Central memory CD4-positive, alpha-beta T cell (primary cell): ENCODE measurements around the gene ZNF627.
"Not testable (repeated sequence)": the region's sequence is repeated elsewhere in the genome, so short reads cannot be mapped to it uniquely, and the experiment has no call there.

Experiments
- DNase-seq: peaks from one replicate; pipeline ENCODE4 v3.0.0; 2022

ZNF627 gene

GRCh38 chr19:11633223-11633622, 35.9 kb downstream of the ZNF627 start:
- DNase-seq = no peak

- DNase-seq = not testable (repeated sequence)
Measured at GRCh38 chr19:11634018-11634662, 36.9 kb downstream of the ZNF627 start.

- DNase-seq = no peak
Measured at GRCh38 chr19:11639245-11639601, 41.9 kb downstream of the ZNF627 start.

- DNase-seq = peak; percentile 70
Measured at GRCh38 chr19:11639602-11640471, 42.6 kb downstream of the ZNF627 start.

GRCh38 chr19:11641244-11641643, 44.0 kb downstream of the ZNF627 start:
- no peak for DNase-seq

GRCh38 chr19:11642902-11643301, 45.6 kb downstream of the ZNF627 start:
- no peak for DNase-seq

GRCh38 chr19:11649941-11650340, 52.7 kb downstream of the ZNF627 start:
- DNase-seq = no peak

GRCh38 chr19:11651062-11651461, 53.8 kb downstream of the ZNF627 start:
- no peak for DNase-seq

- DNase-seq = no peak
Measured at GRCh38 chr19:11652056-11652455, 54.8 kb downstream of the ZNF627 start.

- DNase-seq = no peak
Measured at GRCh38 chr19:11652492-11652891, 55.2 kb downstream of the ZNF627 start.

GRCh38 chr19:11656535-11656934, 59.3 kb downstream of the ZNF627 start:
- no peak for DNase-seq

- DNase-seq = no peak
Measured at GRCh38 chr19:11657307-11657706, 60.0 kb downstream of the ZNF627 start.

- no peak for DNase-seq
Measured at GRCh38 chr19:11658970-11659369, 61.7 kb downstream of the ZNF627 start.

GRCh38 chr19:11659612-11660011, 62.3 kb downstream of the ZNF627 start:
- DNase-seq = no peak

GRCh38 chr19:11662278-11662677, 65.0 kb downstream of the ZNF627 start:
- DNase-seq = no peak

- no peak for DNase-seq
Measured at GRCh38 chr19:11663181-11663591, 65.9 kb downstream of the ZNF627 start.
